HG03060 (cell line): Measurements from ENCODE around the gene AOPEP.
"Not testable (repeated sequence)": the region's sequence is repeated elsewhere in the genome, so short reads cannot be mapped to it uniquely, and the experiment has no call there.

ENCODE experiments used
- ATAC-seq: cut with Tn5 transposase; IDR thresholded peaks from one replicate; pipeline ENCODE4 v1.9.1; 2021; ENCODE audit warnings: low read depth, moderate number of reproducible peaks; ENCODE audit not compliant: unreplicated experiment

AOPEP gene

DNA sequence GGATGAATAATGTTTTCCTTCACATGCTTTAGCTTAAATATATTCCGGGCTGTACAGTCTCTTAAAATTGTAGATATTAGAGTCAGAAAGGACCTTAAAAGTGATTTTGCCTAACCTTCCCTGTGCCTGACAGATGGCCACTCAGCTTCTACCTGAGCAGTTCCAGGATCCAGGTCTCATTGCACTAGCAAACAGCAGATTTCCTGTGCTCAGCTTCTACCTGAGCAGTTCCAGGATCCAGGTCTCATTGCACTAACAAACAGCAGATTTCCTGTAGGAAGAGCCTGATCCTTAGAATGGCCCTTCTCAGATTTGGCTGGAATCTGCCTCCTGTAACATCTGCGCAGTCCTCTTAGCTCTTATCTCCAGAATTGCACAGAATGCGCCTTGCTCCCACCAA is 219.8 kb downstream of the AOPEP start:
- ATAC-seq: no peak

DNA sequence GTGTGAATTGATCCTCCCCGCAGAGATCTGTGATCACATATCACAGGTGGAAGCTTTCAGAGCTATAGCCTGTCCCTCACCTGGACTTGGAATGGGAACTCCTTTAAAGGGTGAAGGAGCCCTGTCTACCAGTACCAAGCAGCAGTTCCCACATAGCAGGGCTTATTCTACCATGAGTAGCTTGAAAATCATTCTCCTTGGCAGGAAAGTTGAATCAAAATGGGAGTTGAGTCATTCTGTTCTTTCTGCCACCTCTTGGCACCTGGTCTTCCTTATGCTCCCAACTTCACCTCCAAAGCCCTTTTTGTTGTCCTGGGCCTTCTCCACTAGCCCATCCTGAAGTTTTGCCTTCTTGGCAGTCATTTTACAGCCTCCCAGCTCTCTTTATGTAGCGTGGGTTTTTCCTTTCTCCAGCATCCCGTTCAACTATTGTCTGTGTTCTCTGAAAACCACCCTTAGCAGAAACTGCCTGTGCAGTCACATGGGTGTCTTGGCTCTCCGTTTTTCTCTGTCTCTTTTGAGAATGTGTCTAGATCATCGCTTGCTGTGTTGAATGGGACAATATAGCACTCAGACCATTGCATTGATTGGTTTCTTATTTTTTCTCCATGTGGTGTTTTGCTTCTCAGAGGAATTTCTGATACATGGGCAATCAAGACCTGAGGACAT is 222.2 kb downstream of the AOPEP start:
- no peak for ATAC-seq

DNA sequence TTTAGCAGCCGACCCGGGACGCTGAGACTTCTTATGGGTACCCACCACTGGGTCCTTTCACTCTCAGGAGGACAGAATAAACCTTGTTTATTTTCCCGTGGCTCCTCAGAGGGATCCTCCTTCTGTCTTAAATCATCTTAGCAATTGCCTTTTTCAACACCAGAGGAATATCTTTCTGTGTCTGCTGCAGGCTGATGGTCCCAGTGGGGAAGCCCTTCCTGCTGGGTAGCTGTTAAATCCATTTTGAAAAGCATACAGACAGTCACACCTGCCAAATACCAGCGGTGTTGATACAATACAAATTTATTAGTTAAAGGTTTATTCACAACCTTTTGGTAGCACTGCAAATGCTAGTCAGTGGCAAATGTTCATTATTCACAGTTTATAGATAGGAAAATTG is 222.9 kb downstream of the AOPEP start:
- ATAC-seq: no peak

DNA sequence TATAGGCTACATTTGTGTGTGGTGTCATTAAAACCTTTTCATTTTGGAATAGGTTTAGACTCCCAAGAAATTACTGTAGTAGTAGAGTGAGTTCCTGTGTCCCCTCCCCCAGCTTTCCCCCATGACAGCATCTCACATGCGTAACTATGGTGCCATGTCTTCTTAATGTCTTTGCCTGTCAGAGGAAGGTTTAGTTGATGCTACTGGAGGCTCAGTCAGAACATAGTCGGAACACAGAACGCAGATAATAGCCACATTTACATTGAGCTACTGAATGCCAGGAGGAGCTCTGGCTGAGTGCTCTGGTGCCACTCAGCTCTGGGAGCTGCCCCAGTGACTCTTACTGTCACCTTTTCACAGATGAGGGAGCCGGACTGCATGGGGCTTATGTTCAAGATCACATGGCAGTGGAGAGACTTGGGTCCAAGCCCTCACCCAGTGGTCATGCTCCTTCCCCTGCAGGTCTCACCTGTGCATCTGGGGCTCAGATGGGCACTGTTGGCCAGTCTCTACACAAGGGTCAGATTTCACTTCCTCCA is 223.6 kb downstream of the AOPEP start:
- no peak for ATAC-seq

DNA sequence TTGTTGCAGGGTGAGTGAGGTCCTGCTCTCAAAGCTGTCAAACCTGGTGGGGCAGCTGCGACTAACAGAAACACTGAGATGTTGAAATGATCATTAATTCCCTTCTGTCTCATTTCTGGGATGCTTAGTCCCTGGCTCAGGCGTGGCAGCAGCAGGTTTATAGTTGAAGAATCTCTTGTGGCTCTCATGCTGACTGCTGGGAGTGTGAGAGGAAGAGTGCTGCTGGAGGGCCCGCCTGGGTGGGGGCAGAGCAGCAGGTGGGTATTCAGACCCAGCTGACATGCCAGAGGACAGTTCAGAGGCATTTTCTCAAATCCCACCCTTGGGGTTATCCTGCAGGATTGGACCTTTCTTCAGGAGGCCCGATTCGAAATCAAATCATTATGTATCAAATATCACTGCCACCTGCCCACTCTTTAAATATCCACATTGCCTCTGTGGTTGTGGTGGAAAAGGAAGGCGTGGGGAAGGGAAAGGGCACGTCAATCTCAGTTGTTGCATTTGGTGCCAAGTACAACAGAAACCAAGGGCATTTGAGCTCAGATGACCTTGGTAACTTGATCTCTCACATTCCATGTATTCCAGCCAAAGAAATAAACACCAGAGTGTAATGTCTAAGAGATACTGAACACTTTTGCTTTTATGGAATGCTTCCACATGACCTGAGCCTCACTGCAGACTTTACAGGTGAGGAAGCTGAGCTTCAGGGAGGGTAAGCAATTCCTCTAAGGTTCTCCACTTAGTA is 224.3 kb downstream of the AOPEP start:
- no peak for ATAC-seq

DNA sequence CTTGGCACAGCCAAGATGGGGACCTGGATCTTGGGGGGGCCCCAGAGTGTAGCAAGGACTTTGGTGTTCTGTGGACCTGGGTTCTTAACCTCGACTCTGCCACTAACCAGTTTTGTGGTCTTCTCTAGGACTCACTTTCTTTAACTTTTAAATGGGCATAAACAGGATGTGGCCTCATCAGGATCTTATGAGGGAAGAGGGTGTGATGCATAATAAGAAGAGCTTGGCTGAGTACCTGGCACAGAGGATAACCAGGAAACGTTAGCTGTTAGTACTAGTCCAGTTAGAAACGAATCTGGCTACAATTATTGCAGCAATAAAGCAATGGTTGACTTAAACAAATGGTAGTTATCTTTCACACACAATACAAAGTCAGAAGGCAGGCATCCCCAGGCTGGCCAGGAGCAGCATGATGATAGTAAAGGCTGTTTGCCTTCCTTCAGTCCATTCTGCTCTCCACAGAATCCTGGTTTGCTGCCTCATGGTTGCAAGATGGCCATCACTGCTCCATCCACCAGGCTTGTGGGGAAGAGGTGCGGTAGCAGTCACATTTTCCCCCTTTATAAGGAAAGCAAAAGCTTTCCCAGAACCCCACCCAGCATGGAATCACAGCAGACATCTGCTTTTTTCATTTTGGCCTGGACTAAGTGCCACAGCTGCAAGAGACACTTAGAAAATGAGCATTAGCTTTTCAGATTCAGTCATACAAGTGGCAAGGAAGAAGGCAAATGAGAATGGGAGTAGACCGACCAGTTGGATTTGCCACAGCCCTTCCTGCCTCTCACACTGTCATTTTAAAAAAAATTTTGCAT is 225.0 kb downstream of the AOPEP start:
- no peak for ATAC-seq

DNA sequence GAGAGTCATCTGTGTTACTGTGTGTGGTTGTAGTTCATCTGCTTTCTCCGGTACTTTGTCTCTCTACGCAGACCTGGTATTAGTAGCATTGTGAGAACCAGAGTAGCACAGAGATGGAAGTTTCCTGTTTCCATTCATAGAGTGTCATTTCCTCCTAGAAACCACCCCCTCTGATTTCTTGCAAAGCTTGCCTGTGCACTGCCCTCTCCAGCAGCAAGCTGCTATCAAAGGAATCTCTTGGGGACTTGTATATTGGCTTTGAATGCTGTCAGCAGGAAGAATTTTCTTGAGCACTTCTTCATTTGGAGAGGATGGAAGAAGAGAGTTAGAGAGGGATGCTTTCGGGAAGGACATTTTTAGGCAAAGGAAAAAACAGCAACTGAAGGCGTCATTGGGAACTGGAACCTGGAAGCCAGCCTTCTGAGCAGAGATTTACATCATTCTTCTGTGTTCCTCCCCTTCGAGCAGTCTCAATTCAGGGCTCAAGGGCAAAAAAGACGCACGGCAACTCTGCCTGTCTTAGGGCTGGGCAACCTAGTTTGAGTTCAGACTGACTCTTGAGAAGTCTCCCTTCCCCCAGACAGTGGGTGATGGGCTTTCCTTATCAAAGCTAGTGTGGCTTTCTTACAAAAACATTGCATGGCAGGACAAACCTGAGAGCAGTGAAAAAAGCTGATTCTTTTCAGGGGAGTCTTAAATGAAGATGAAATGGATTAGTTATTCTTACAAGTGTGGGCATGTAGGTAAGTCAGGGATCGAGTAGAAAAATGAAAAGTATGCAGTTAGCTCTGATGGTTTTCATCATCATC is 226.3 kb downstream of the AOPEP start:
- no peak for ATAC-seq

DNA sequence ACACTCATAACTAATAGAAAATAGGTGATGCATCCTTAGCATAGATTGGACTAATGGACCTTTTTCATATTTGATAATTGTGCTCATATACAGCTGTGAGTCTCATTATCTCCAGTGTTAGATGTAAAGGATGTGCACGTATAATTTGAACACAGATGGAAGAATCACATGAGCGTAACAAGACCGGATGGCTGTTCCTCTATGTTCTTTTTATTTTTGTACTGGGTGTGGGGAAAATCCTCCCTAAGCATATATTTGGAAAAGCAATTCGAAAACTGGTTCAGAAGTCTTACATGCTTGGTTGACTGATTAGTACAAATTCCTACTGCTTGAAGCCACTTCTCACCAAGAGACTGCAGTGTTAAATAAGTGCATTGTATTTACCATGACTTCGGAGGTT is 230.2 kb downstream of the AOPEP start:
- no peak for ATAC-seq

DNA sequence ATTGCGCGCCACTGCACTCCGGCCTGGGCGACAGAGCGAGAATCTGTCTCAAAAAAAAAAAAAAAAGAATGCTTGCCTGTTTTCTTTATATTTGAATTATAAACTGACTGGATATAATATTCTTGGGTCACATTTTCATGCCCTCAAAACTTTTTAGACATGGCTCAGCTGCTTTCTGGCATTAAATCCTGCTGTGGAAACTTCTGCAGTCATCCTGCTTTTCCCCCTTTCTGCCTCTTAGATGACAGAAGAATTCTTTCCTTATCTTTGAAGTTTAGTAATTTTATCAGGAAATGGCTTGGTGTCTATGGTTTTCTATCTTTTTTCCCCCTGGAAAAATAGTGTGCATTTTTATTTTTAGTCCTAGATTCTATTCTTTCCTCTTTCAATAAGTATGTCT is 234.5 kb downstream of the AOPEP start:
- ATAC-seq: no peak

DNA sequence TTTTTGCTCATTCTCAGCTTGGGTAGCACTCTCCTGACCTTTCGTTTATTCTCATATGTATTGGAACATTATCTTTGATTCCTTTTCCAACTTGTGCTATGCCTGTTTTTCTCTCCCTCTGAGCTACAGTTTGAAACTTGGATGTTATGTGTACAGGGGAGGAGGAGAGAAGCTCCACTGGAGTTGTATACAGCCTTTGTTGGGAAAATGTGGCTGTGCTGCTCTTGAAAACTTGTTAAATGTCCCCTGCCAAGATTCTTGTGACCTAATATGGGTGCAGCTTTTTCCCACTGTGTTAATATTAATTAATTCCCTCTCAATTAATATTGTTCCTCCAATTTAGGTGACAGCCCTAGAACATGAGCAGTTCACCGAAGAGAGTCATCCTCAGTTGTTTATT is 235.4 kb downstream of the AOPEP start:
- ATAC-seq: no peak

DNA sequence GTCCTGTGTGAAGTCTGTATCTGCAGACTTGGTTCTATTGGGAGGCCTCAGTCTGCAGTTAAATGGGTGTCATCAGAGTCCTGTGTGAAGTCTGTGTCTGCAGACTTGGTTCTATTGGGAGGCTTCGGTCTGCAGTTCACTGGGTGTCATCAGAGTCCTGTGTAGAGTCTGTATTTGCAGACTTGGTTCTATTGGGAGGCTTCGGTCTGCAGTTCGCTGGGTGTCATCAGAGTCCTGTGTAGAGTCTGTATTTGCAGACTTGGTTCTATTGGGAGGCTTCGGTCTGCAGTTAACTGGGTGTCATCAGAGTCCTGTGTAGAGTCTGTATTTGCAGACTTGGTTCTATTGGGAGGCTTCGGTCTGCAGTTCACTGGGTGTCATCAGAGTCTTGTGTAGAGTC is 239.1 kb downstream of the AOPEP start:
- ATAC-seq: not testable (repeated sequence)

DNA sequence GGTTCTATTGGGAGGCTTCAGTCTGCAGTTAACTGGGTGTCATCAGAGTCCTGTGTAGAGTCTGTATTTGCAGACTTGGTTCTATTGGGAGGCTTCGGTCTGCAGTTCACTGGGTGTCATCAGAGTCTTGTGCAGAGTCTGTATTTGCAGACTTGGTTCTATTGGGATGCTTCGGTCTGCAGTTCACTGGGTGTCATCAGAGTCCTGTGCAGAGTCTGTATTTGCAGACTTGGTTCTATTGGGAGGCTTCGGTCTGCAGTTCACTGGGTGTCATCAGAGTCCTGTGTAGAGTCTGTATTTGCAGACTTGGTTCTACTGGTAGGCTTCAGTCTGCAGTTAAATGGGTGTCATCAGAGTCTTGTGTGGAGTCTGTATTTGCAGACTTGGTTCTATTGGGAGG is 239.5 kb downstream of the AOPEP start:
- not testable (repeated sequence) for ATAC-seq

DNA sequence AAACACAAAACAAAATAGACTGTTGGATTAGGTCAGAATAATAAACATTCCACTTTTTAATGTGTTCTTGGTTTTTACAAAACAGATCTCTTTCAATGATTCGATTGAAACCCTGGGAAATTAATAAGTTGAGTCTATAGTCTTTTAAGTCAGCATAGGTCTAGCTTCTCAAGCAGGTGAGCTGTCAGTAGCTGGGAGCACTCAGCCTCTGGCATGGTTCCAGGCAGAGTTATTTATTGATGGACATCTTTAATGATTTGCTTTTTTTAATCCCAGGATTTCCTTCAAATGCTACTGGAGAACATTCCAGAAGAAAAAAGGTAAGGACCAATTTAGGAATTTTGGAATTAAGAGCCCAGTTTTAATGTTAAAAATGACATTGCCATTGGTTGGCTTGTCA is 241.0 kb downstream of the AOPEP start:
- no peak for ATAC-seq

DNA sequence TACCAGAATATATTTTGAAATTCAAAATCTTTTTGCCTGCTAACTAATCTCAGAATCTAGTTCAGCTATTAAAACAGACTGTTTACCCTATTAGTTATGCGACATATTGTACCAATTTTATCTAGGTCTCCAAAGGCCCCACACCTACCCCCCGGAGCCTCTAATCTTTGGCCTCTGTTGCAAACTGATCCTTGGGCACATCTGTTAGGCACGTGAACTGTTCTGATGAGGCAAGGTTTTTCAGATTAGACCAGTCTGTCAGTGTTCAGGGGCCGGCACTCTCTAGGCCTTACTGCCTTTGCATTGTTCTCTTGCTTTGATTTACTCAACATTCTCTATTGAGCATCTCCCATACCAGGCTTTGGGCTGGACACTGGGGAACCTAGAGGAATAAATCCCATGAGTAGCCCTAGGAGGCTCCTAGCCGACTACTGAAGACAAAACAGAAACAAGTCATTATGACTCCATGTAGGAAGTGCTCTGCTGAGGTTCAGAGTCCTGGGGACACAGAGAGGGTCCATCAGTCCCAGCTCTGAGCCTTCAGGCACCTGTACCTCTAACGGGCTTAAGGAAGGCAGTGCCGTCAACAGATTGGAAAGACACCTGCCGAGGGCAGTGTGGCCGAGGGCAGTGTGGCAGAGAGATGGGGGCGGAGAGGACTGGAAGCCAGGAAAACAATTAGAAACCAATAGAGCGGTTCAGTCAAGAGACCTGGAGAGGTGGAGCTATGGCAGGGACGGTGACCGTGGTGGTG is 245.1 kb downstream of the AOPEP start:
- no peak for ATAC-seq

DNA sequence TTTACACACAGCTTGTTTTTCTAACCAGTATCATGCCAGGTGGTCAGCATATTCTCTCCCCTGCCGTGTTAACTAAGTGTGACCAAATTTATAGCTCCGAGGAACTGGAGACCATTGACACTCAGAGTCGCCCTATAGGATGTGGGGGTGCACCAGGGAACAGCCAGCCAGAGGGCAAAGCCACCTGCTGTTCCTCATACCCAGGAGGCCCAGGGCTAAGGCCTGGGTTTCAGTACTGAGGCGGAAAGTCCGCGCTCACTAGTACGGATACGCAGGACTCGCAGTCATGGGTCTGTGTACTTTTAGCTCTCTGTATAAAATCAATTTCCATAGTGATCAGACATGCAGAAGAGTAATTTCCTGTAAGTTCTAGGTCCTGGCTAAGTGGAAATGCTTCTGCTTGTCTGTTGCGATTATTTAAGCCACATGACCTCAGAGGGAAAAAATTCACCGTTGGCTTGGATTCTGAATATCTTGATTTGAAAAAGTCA is 247.0 kb downstream of the AOPEP start:
- no peak for ATAC-seq

DNA sequence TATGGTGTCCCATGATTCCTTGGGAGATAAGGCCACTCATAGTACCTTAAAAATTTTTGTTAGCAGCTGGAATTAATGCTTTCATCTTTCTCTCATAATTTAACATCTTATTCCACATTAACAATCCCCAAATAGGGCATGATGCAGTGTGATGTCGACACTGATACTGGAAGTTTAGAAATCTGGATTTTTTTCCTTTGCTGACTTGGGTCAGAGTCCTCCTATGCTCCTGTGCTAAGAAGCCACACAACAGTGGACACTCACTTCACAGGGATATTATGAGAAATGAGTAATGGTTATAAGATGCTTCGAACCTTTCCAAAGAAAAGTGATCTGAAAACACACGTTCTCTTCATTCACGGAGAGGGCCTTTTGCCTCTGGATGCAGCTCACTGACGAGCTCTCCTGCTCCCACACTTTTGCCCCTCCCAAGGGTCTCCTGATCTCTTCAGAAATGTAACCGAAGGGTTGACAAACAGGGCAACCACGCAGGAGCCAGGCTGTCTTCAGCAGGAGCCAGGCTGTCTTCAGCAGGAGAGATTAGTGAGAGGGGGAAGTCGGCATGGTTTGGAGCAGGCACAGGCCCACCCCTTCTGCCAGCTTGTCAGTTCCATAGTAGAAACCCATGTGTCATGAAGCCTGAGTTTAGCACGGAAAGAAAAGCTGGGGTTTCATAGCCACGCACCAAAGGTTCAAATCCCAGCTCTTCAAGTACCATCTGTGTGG is 247.8 kb downstream of the AOPEP start:
- no peak for ATAC-seq

DNA sequence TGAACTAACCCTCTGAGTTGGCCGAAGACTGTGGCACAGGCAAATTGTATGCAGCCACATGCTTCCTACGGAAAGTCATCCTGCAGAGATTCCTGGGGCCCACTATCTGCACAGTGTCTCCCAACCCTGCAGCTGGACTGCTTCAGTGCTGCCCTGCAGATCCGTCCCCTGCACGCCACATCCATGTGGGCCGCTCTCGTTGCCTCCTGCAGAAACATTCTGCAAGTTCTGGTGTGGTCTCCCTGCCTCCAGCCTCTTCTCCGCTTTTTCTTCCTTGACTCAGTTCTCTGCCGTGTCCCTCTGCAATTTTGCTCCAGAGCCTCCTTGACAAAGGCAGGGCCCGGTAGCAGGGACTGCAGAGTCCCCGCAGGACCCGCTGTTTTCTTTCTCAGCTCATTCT is 249.0 kb downstream of the AOPEP start:
- no peak for ATAC-seq

DNA sequence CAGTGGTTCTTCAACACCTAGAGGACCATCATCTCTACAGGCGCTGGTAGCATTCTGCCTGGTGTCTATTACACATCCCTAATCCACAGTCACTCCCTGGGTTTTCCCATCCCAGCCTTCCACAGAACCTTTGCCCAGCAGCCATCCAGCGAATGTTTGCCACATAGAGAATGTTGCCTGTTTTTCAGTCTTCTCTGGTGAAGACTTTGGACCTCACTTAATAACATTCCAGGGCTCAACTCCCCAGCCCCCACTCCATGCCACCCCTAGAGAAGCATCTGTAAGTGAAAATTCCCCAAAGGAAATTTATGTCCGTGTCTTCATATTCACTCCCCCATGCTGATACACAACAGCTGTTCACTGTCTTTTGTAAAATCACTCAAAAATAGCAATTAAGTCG is 249.6 kb downstream of the AOPEP start:
- ATAC-seq: no peak

DNA sequence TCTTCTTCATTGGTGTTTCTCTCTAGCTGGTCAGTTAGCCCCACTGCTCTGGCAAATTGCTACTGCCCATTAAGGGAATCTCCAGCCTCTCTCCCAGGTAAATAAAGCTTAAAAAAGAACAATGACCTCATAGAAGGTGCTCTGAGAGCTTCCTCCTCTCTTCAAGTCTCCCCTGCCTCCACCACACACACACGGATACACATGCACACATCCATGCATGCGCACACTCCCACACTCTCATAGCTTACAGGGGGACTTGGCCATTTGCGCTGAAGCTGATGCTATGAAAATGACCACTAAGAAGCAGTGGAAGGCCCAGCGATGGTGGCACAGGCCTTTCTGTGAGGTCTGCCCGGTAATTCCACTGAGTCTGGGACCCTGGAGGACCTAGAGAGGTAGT is 250.9 kb downstream of the AOPEP start:
- ATAC-seq: no peak
